IMR-90 (cell line): ENCODE data around the gene PROCA1. TPM values are rescaled to one million over a fixed set of nuclear protein-coding genes. Genes with fewer than 3 reads are reported as not detected.

Experiments
- ATAC-seq: fragments of 200-7000 bp; cut with Tn5 transposase; 2 replicates; pipeline ENCODE4 v1.9.1; 2020; ENCODE audit warnings: low read depth, mild to moderate bottlenecking, moderate library complexity
- BruUV-seq: library from RNA; stranded (reverse); fragments of 400-500 nt; replicated peaks from 2 replicates; lab custom pipeline; 2021; lab: Mats Ljungman, UMichigan
- CTCF ChIA-PET: fragments of 300-600 bp; formaldehyde crosslinking; extraction: SDS; loops from one replicate; lab custom pipeline; 2021; ENCODE audit warnings: antibody characterized with exemption; lab: Yijun Ruan, JAX
- POLR2A ChIA-PET: fragments of 300-600 bp; sonication (Branson Sonifier 250); formaldehyde crosslinking; loops from one replicate; lab custom pipeline; 2022; ENCODE audit warnings: antibody characterized with exemption; ENCODE audit not compliant: unreplicated experiment; lab: Charles Lee
- DNase-seq: peaks from one replicate; pipeline ENCODE4 v3.0.0; 2013
- H2AFZ ChIP-seq: replicated peaks from 2 replicates; pipeline ENCODE3; 2013; ENCODE audit warnings: low read length, mild to moderate bottlenecking; ENCODE audit not compliant: poor library complexity
- H2AK5ac ChIP-seq: 2 replicates; pipeline ENCODE4 v1.6.1; 2013; ENCODE audit warnings: low read depth, low read length, inconsistent platforms
- H2AK9ac ChIP-seq: replicated peaks from 2 replicates; pipeline ENCODE3; 2013; ENCODE audit warnings: mild to moderate bottlenecking, low read depth, low read length, moderate library complexity; ENCODE audit not compliant: poor library complexity
- H2BK120ac ChIP-seq: 2 replicates; pipeline ENCODE4 v1.6.1; 2013; ENCODE audit warnings: low read depth, low read length, inconsistent platforms
- H2BK15ac ChIP-seq: 3 replicates; pipeline ENCODE4 v1.6.1; 2013; ENCODE audit warnings: low read depth, low read length, inconsistent platforms
- H2BK20ac ChIP-seq: 2 replicates; pipeline ENCODE4 v1.6.1; 2013; ENCODE audit warnings: low read depth, mild to moderate bottlenecking, inconsistent platforms, low read length, moderate library complexity
- H2BK5ac ChIP-seq: 2 replicates; pipeline ENCODE4 v1.6.1; 2013; ENCODE audit warnings: mild to moderate bottlenecking, low read depth, low read length, inconsistent platforms; ENCODE audit not compliant: poor library complexity, severe bottlenecking
- H3K14ac ChIP-seq: replicated peaks from 2 replicates; pipeline ENCODE4 v1.6.1; 2013; ENCODE audit warnings: low read depth, low read length, inconsistent platforms
- H3K18ac ChIP-seq: 2 replicates; pipeline ENCODE4 v1.6.1; 2013; ENCODE audit warnings: low read depth, low read length, control low read depth
- H3K23ac ChIP-seq: 2 replicates; pipeline ENCODE4 v1.6.1; 2013; ENCODE audit warnings: low read depth, low read length, inconsistent platforms
- H3K27ac ChIP-seq: 2 replicates; pipeline ENCODE4 v1.5.1; 2013; ENCODE audit warnings: mild to moderate bottlenecking, control low read depth, low read length; ENCODE audit not compliant: insufficient read depth
- H3K27me3 ChIP-seq: 2 replicates; pipeline ENCODE4 v1.6.1; 2013; ENCODE audit warnings: low read length; ENCODE audit not compliant: control insufficient read depth, insufficient read depth
- H3K36me3 ChIP-seq: 2 replicates; pipeline ENCODE4 v1.6.1; 2013; ENCODE audit warnings: low read length, mixed read lengths; ENCODE audit not compliant: control insufficient read depth, insufficient read depth
- H3K4ac ChIP-seq: 2 replicates; pipeline ENCODE4 v1.6.1; 2013; ENCODE audit warnings: low read depth, low read length, inconsistent platforms
- H3K4me1 ChIP-seq: 2 replicates; pipeline ENCODE4 v1.6.1; 2013; ENCODE audit warnings: low read length, mixed read lengths; ENCODE audit not compliant: control insufficient read depth, insufficient read depth
- H3K4me2 ChIP-seq: 2 replicates; pipeline ENCODE4 v1.6.1; 2013; ENCODE audit warnings: low read depth, mild to moderate bottlenecking, control low read depth, low read length, moderate library complexity
- H3K4me3 ChIP-seq: 2 replicates; pipeline ENCODE4 v1.5.1; 2013; ENCODE audit warnings: low read depth, mild to moderate bottlenecking, control low read depth, low read length, moderate library complexity; ENCODE audit not compliant: insufficient read depth
- H3K56ac ChIP-seq: 2 replicates; pipeline ENCODE4 v1.6.1; 2013; ENCODE audit warnings: low read length, inconsistent platforms; ENCODE audit not compliant: insufficient read depth; ENCODE audit errors: extremely low read depth
- H3K79me1 ChIP-seq, 2 experiments: 2 replicates each; pipeline ENCODE4 v1.6.1; 2013; ENCODE audit warnings: low read length in 2 of 2, inconsistent platforms in 1 of 2, low read depth in 1 of 2
- H3K9ac ChIP-seq: 2 replicates; pipeline ENCODE4 v1.6.1; 2013; ENCODE audit warnings: low read depth, low read length, control low read depth
- H3K9me1 ChIP-seq: 2 replicates; pipeline ENCODE4 v1.6.1; 2013; ENCODE audit warnings: low read length, inconsistent platforms; ENCODE audit not compliant: insufficient read depth
- H3K9me3 ChIP-seq: 2 replicates; pipeline ENCODE4 v1.6.1; 2013; ENCODE audit warnings: low read length; ENCODE audit not compliant: control insufficient read depth, insufficient read depth
- H4K20me1 ChIP-seq: 2 replicates; pipeline ENCODE4 v1.6.1; 2013; ENCODE audit warnings: low read length, inconsistent platforms; ENCODE audit not compliant: insufficient read depth
- H4K5ac ChIP-seq: 2 replicates; pipeline ENCODE4 v1.6.1; 2013; ENCODE audit warnings: mild to moderate bottlenecking, low read depth, low read length, control low read depth
- H4K8ac ChIP-seq, 2 experiments: 2 replicates each; pipeline ENCODE4 v1.6.1; 2013; ENCODE audit warnings: low read depth in 2 of 2, low read length in 2 of 2, control low read depth in 1 of 2, inconsistent platforms in 1 of 2
- H4K91ac ChIP-seq: 2 replicates; pipeline ENCODE4 v1.6.1; 2013; ENCODE audit warnings: low read depth, low read length, inconsistent platforms; ENCODE audit not compliant: insufficient read depth
- CEBPB ChIP-seq: IDR thresholded peaks from 2 replicates; pipeline ENCODE4 v1.6.1; 2012; ENCODE audit warnings: low read depth, low read length, improper control_type of control experiment
- MXI1 ChIP-seq: IDR thresholded peaks from 2 replicates; pipeline ENCODE4 v1.6.1; 2012; ENCODE audit warnings: low read depth, mild to moderate bottlenecking, low read length, moderate library complexity, borderline replicate concordance
- WGBS, 2 experiments: methylation state at CpG; one replicate each; pipeline versions ENCODE4 v1.1.5 to v1.1.7; 2013; ENCODE audit warnings: missing lambda C conversion rate in 2 of 2; ENCODE audit not compliant: insufficient read length in 1 of 2; ENCODE audit errors: extremely low coverage in 2 of 2; 5-methylcytosine and 5-hydroxymethylcytosine counted together
- dilution Hi-C: fragments of 300-500 bp; cut with HindIII; formaldehyde crosslinking; loops from one replicate; pipeline ENCODE4 v1.14.3; 2018; ENCODE audit warnings: low sequenced_read_pairs; ENCODE audit not compliant: unreplicated experiment
- in situ Hi-C: fragments of 300-500 bp; cut with MboI; formaldehyde crosslinking; loops from 3 replicates; pipeline ENCODE4 v1.14.3; 2019; ENCODE audit warnings: low sequenced_read_pairs, inconsistent platforms, mixed read lengths
- intact Hi-C: fragments of 100-400 bp; cut with micrococcal nuclease; formaldehyde crosslinking; loops from 2 replicates; pipeline ENCODE4 v1.10.0; 2022
- polyA plus RNA-seq, 3 experiments: library from polyadenylated mRNA; depleted of rRNA; stranded (reverse); fragments of >200 nt; gene quantifications; 2 replicates each; pipeline ENCODE4 v1.2.3, GENCODE V29; 2012; ENCODE audit warnings: low replicate concordance in 1 of 3
- total RNA-seq: library from RNA; depleted of rRNA; stranded (reverse); fragments of >200 nt; gene quantifications from 2 replicates; pipeline ENCODE4 v1.2.3, GENCODE V29; 2012

Gene PROCA1
- total and polyA plus RNA-seq, 2 of the 4 experiments (the other 2 are of a cell fraction) = 0.36 to 1.7 TPM

- Histone ChIP-seq H2BK120ac (no peak overlapping the region), H2BK20ac (no peak overlapping the region), H2BK15ac (no peak overlapping the region), H2BK5ac (no peak overlapping the region), H3K9me1 (peaks cover 9% of the 10 kb centered on the region), H3K4me2 (no peak overlapping the region), H3K4ac (no peak overlapping the region), H3K56ac (no peak overlapping the region), H4K91ac (no peak overlapping the region), H3K9me3 (no peaks in the 10 kb centered on the region), H3K36me3 (peaks cover 18% of the 10 kb centered on the region), H4K8ac (no peak overlapping the region), H4K20me1 (peaks cover 57% of the 10 kb centered on the region), H3K23ac (peak overlapping the region; percentile 45; the same call in 1 of the 2 replicates), H2AFZ (no peak overlapping the region), H3K4me1 (no peaks in the 10 kb centered on the region; the same call in 1 of the 2 replicates), H3K4me3 (no peak overlapping the region), H3K27ac (no peak overlapping the region), H3K14ac (no peak overlapping the region), H3K18ac (no peak overlapping the region), H2AK5ac (no peak overlapping the region), H2AK9ac (no peak overlapping the region), H4K5ac (no peak overlapping the region), H3K27me3 (no peaks in the 10 kb centered on the region), H3K9ac (no peak overlapping the region), H3K79me1 (peaks cover 20 to 73% of the 10 kb centered on the region in 2 experiments)
- no peak for DNase-seq
- intact Hi-C loops (no loop called here), in situ Hi-C loops (no loop called here), dilution Hi-C loops (no loop called here)
- ATAC-seq = no peak
- TF ChIP-seq CEBPB (no peak), MXI1 (no peak)
- POLR2A ChIA-PET = no interaction called here
- WGBS, 2 experiments = 90% methylated on average over 2 of the region's 2 CpGs; no CpG with 5 or more reads in 1 of the 2 experiments
- CTCF ChIA-PET = interaction anchor here (0.6 kb wide), 1 partner anchor 12 kb away, joined by 7 read pairs; no protein-coding TSS in a partner anchor
- no TSS peak for BruUV-seq
These were observed 45.7 kb downstream of the PROCA1 start for GRCh38 chr17:28665994-28666393.
